SW 1271 (cell line): ENCODE results near the gene ZNF883.

Experiments used
- DNase-seq, 2 experiments: peaks; one replicate each; lab custom pipeline; 2025; lab: John Stamatoyannopoulos, UW

The ZNF883 gene

DNA sequence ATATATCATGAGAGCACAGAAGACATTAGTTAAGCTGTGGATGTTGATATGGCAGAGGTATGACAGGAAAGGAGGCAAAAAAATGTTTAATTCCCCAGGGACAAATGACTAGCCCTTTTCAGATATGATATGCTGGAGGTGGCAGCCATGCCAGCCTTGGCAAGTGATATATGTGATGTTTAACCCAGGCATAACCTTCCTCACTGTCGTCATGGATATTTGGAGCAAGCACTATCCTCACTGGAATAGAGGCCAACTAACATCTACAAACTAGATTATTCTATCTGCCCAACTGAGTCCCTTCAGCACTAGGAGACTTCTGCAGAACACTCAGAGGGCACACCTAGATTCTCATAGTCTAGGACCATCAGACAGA is 94.0 kb downstream of the ZNF883 start:
- no peak for DNase-seq

DNA sequence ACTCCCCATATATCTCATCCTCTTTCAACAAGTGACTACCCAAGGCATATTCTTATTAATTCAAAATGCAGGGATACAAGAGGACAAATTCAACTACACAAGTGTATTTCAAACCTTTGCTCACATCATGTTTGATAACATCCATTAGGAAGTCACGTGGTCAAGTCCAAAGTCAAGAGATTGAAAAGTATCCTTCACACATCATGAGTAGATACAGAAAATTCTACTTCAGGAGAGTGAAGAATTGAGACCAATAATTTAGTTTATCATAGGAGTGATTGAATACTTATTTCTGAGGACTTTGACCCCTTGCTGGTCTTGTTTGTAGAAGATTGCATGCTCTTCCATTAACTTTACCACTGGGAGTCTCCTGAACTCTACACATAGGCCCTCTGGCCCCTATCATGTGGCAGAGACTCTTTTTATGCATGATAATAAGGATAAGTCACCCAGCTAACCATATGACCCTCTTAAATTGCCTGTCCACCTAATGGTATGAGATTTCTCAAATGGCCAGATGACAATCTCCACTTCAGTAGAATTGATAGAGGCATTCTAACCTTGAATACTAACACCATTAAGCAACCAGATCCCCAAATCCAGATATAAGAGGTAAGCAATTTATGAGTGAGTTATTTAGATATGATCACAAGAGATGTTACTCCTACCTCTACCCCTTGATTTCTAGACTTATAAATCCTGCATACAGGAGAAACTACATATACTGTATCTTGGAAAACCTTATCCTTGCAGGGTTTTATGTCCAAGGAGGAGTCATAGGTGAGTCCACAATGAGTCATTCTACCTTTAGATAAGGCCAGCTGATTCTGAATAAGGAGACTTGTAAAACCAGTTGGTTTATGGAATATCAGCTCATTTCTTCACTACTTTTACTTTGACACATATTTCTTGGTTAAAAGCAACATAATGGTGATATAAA is 94.7 kb downstream of the ZNF883 start:
- DNase-seq = no peak

GRCh38 chr9:112914524-112914923 is 97.5 kb downstream of the ZNF883 start:
- DNase-seq = no peak

DNA sequence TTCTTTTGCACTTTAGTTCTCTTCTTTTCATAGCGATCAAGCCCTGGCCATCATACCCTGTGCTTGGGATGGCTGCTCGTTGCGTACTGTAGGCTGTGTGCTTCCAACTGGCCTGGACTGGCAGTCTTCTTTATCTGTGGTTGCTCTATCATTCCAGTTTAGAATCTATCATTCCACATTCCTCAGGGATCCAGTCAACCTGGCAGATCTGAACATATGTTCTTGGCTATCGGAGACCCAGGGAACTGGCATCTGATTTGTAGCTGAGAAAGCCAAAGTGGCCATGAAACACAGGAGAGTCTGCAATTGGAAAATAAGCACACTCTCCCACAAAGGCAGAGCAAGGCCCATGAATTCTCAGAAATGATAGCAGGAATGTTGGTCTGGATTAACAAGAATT is 98.7 kb downstream of the ZNF883 start:
- no peak for DNase-seq

GRCh38 chr9:112912636-112913035 is 99.4 kb downstream of the ZNF883 start:
- no peak for DNase-seq

- no peak for DNase-seq
These were observed 100.3 kb downstream of the ZNF883 start for GRCh38 chr9:112911736-112912135.
